AG10803 (cell line): ENCODE results near the gene HTT.
A peak's percentile ranks its signal among the peaks of the same experiment; 100 is the strongest.

Source experiments
- DNase-seq: peaks from one replicate; pipeline ENCODE4 v3.0.0; 2010; ENCODE audit warnings: low read depth
- H3K4me3 ChIP-seq: 2 replicates; pipeline ENCODE4 v1.5.1; 2011; ENCODE audit warnings: mild to moderate bottlenecking, low read length, control low read depth
- CTCF ChIP-seq: conservative IDR thresholded peaks from 2 replicates; pipeline ENCODE4 v1.5.1; 2011; ENCODE audit warnings: mild to moderate bottlenecking, low read length, control low read depth, inconsistent platforms

HTT gene

GRCh38 chr4:3040452-3041191 lies 33.9 kb upstream of the HTT start:
- no peak for TF ChIP-seq CTCF
- DNase-seq: no peak

GRCh38 chr4:3041192-3042142 lies 33.0 kb upstream of the HTT start:
- peak overlapping the region; percentile 69 for H3K4me3 ChIP-seq
- TF ChIP-seq CTCF: no peak
- DNase-seq: peak; percentile 71

More at GRCh38 chr4:3040452-3041191, 33.9 kb upstream of the HTT start:
- H3K4me3 ChIP-seq: peak overlapping the region; percentile 69

GRCh38 chr4:3042226-3042625 lies 32.3 kb upstream of the HTT start:
- H3K4me3 ChIP-seq: peak overlapping the region; percentile 69
- no peak for TF ChIP-seq CTCF
- DNase-seq: no peak

- no peak for DNase-seq
- no peak for TF ChIP-seq CTCF
- no peak overlapping the region for H3K4me3 ChIP-seq
Measured at GRCh38 chr4:3043282-3044020, 31.0 kb upstream of the HTT start.

- DNase-seq: peak; percentile 64
- no peak for TF ChIP-seq CTCF
- H3K4me3 ChIP-seq: no peak overlapping the region
Measured at GRCh38 chr4:3044870-3045819, 29.3 kb upstream of the HTT start.

GRCh38 chr4:3046162-3046561 lies 28.3 kb upstream of the HTT start:
- no peak overlapping the region for H3K4me3 ChIP-seq
- no peak for DNase-seq
- TF ChIP-seq CTCF: no peak
